Osteoblast (primary cell): ENCODE measurements around the gene HIBADH. TPM values are rescaled to one million over a fixed set of nuclear protein-coding genes. Genes with fewer than 3 reads are reported as not detected.
A peak's percentile ranks its signal among the peaks of the same experiment; 100 is the strongest.
"Not testable (repeated sequence)": the region's sequence is repeated elsewhere in the genome, so short reads cannot be mapped to it uniquely, and the experiment has no call there.

Experiments
- DNase-seq: peaks from one replicate; pipeline ENCODE4 v3.0.0; 2011; ENCODE audit warnings: low spot score, mixed read lengths; ENCODE audit not compliant: insufficient read length; ENCODE audit errors: missing footprints
- H2AFZ ChIP-seq: 2 replicates; pipeline ENCODE4 v1.6.0; 2011; ENCODE audit warnings: mild to moderate bottlenecking, low read length
- H3K27ac ChIP-seq: 2 replicates; pipeline ENCODE4 v1.5.1; 2011; ENCODE audit warnings: mild to moderate bottlenecking, low read depth, low read length, moderate library complexity
- H3K27me3 ChIP-seq: 2 replicates; pipeline ENCODE4 v1.6.0; 2012; ENCODE audit warnings: mild to moderate bottlenecking, control low read depth, inconsistent platforms, low read length, moderate library complexity; ENCODE audit not compliant: insufficient read depth
- H3K36me3 ChIP-seq: 2 replicates; pipeline ENCODE4 v1.5.1; 2011; ENCODE audit warnings: mild to moderate bottlenecking, low read length, control low read depth, moderate library complexity; ENCODE audit not compliant: insufficient read depth
- H3K4me1 ChIP-seq: 2 replicates; pipeline ENCODE4 v1.5.1; 2011; ENCODE audit warnings: mild to moderate bottlenecking, low read length, control low read depth, moderate library complexity; ENCODE audit not compliant: insufficient read depth
- H3K4me2 ChIP-seq: 2 replicates; pipeline ENCODE4 v1.6.0; 2011; ENCODE audit warnings: mild to moderate bottlenecking, low read length; ENCODE audit not compliant: insufficient read depth
- H3K4me3 ChIP-seq: fragments of 200-600 bp; sonication (generic); 3 replicates; pipeline ENCODE4 v1.5.1; 2012; ENCODE audit warnings: mild to moderate bottlenecking, low read length, inconsistent platforms; ENCODE audit not compliant: insufficient read depth
- H3K79me2 ChIP-seq: 2 replicates; pipeline ENCODE4 v1.6.0; 2012; ENCODE audit warnings: mild to moderate bottlenecking, low read length, control low read depth, inconsistent platforms; ENCODE audit not compliant: insufficient read depth
- H3K9me3 ChIP-seq: 2 replicates; pipeline ENCODE4 v1.5.1; 2011; ENCODE audit warnings: low read depth, low read length, control low read depth
- H4K20me1 ChIP-seq: 2 replicates; pipeline ENCODE4 v1.6.0; 2012; ENCODE audit warnings: mild to moderate bottlenecking, low read length, control low read depth; ENCODE audit not compliant: insufficient read depth
- total RNA-seq: library from RNA; depleted of rRNA; stranded (reverse); fragments of >200 nt; gene quantifications from 2 replicates; pipeline ENCODE4 v1.2.3, GENCODE V29; 2012
- TF ChIP-seq, protein P1 (sequence below): IDR thresholded peaks from 2 replicates; pipeline ENCODE4 v1.5.1; 2011; ENCODE audit warnings: mild to moderate bottlenecking, low read depth, low read length, moderate library complexity; ENCODE audit errors: extremely low read depth

Gene HIBADH
- total RNA-seq, 1 donor, result 76.0 TPM

- Histone ChIP-seq H4K20me1 (peaks cover 5% of the 10 kb centered on the region), H2AFZ (no peak overlapping the region), H3K4me1 (no peaks in the 10 kb centered on the region), H3K36me3 (no peaks in the 10 kb centered on the region), H3K4me3 (no peak overlapping the region), H3K79me2 (peaks cover 2% of the 10 kb centered on the region), H3K9me3 (no peaks in the 10 kb centered on the region), H3K27me3 (no peaks in the 10 kb centered on the region), H3K27ac (no peak overlapping the region), H3K4me2 (no peak overlapping the region)
- peak; percentile 44 for DNase-seq
- TF ChIP-seq, protein P1, sequence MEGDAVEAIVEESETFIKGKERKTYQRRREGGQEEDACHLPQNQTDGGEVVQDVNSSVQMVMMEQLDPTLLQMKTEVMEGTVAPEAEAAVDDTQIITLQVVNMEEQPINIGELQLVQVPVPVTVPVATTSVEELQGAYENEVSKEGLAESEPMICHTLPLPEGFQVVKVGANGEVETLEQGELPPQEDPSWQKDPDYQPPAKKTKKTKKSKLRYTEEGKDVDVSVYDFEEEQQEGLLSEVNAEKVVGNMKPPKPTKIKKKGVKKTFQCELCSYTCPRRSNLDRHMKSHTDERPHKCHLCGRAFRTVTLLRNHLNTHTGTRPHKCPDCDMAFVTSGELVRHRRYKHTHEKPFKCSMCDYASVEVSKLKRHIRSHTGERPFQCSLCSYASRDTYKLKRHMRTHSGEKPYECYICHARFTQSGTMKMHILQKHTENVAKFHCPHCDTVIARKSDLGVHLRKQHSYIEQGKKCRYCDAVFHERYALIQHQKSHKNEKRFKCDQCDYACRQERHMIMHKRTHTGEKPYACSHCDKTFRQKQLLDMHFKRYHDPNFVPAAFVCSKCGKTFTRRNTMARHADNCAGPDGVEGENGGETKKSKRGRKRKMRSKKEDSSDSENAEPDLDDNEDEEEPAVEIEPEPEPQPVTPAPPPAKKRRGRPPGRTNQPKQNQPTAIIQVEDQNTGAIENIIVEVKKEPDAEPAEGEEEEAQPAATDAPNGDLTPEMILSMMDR, result no peak
Measured at GRCh38 chr7:27579565-27579964, 83.1 kb downstream of the HIBADH start.

DNA sequence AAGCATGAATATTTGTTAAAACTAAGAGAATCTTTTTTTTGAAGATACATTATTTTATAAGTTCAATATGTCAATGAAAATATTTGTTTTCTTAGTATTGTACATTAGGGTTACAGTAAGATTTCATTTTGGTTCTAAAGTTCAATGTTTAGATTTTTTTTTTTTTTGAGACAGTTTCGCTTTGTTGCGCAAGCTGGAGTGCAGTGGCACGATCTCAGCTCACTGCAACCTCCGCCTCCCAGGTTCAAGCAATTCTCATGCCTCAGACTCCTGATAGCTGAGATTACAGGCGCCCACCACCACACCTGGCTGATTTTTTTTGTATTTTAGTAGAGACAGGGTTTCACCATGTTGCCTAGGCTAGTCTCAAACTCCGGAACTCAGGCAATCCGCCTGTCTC, 84.5 kb downstream of the HIBADH start:
- not testable (repeated sequence) for H3K4me3 ChIP-seq, DNase-seq, H3K79me2 ChIP-seq, H4K20me1 ChIP-seq, H3K4me2 ChIP-seq, H3K4me1 ChIP-seq, H3K9me3 ChIP-seq, H3K27ac ChIP-seq, H3K27me3 ChIP-seq, H2AFZ ChIP-seq, H3K36me3 ChIP-seq

DNA sequence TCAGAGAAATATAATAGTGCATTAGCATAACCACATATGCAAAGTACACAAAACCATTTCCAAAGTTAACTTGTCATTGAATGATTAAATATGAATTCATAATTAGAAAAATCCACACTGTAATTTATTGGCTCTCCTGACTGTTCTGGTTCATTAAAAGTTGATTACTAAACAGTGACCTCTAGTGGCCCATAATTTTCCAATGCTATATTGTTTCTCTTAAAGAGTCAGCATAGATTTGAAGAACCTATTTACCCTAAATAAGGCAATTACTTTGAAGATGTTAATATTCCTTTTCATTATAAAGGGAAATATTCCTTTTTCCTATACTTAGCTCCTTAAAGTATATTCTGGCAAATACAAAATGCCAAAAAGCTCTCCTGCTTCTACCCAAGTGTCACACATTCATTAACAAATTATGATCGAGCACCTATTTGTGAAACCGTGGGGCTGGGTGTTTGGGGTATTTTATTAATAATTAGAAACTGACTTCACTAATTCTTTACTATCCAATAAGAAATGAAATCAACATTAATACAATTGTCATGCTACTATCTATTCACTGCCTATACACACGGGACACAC, 86.2 kb downstream of the HIBADH start:
- no peak overlapping the region for H2AFZ ChIP-seq
- no peaks in the 10 kb centered on the region for H3K27me3 ChIP-seq
- H3K9me3 ChIP-seq, result no peaks in the 10 kb centered on the region
- H3K4me3 ChIP-seq, result no peak overlapping the region
- TF ChIP-seq, protein P1, result peak; percentile 60
- H3K79me2 ChIP-seq, result peaks cover 2% of the 10 kb centered on the region
- no peaks in the 10 kb centered on the region for H3K36me3 ChIP-seq
- H3K27ac ChIP-seq, result no peak overlapping the region
- no peak for DNase-seq
- H4K20me1 ChIP-seq, result peaks cover 5% of the 10 kb centered on the region
- H3K4me1 ChIP-seq, result no peaks in the 10 kb centered on the region
- H3K4me2 ChIP-seq, result no peak overlapping the region

- TF ChIP-seq, protein P1, result no peak
- DNase-seq, result no peak
- H3K9me3 ChIP-seq, result no peaks in the 10 kb centered on the region
- H3K4me3 ChIP-seq, result no peak overlapping the region
- H4K20me1 ChIP-seq, result peaks cover 5% of the 10 kb centered on the region
- H3K27me3 ChIP-seq, result no peaks in the 10 kb centered on the region
- H3K36me3 ChIP-seq, result no peaks in the 10 kb centered on the region
- H3K79me2 ChIP-seq, result peaks cover 2% of the 10 kb centered on the region
- no peak overlapping the region for H2AFZ ChIP-seq
- H3K4me1 ChIP-seq, result no peaks in the 10 kb centered on the region
- H3K27ac ChIP-seq, result no peak overlapping the region
- H3K4me2 ChIP-seq, result no peak overlapping the region
Measured at GRCh38 chr7:27575613-27576012, 87.1 kb downstream of the HIBADH start.
